Endothelial cell of umbilical vein (primary cell): ENCODE data around the gene ZNF669. TPM values are rescaled to one million over a fixed set of nuclear protein-coding genes. Genes with fewer than 3 reads are reported as not detected.

ENCODE experiments used
- BruUV-seq: library from RNA; stranded (reverse); fragments of 400-500 nt; replicated peaks from 2 replicates; lab custom pipeline; 2021; lab: Mats Ljungman, UMichigan
- CTCF ChIA-PET: fragments of 300-600, 350-600 bp; sonication (Branson Sonifier 250); formaldehyde crosslinking; loops from one replicate; lab custom pipeline; 2021; ENCODE audit warnings: antibody characterized with exemption, inconsistent platforms; lab: Charles Lee
- POLR2A ChIA-PET: fragments of 300-600, 350-600 bp; sonication (Branson Sonifier 250); formaldehyde crosslinking; loops from one replicate; lab custom pipeline; 2021; ENCODE audit warnings: antibody characterized with exemption, inconsistent platforms; lab: Charles Lee
- DNase-seq: peaks from one replicate; pipeline ENCODE4 v3.0.0-alpha.2; 2011; ENCODE audit warnings: low read depth, low spot score
- FAIRE-seq: peaks from 2 replicates; lab custom pipeline; 2011; peaks lifted over from hg19 to GRCh38; lab: Jason Lieb, UNC
- H2AFZ ChIP-seq: 2 replicates; pipeline ENCODE4 v1.6.0; 2012; ENCODE audit warnings: low read depth, low read length, control low read depth, inconsistent platforms
- H3K27ac ChIP-seq: 2 replicates; pipeline ENCODE4 v1.5.1; 2011; ENCODE audit warnings: low read depth, mild to moderate bottlenecking, control low read depth, low read length, moderate library complexity; ENCODE audit not compliant: insufficient read depth
- H3K27me3 ChIP-seq, 2 experiments: 2 replicates each; pipeline versions ENCODE4 v1.6.0 to v1.6.1; 2011; ENCODE audit warnings: low read length in 2 of 2, mixed read lengths in 1 of 2; ENCODE audit not compliant: control insufficient read depth in 2 of 2, insufficient read depth in 2 of 2
- H3K36me3 ChIP-seq, 2 experiments: 2 replicates in 1 of 2; 3 replicates in 1 of 2; pipeline ENCODE4 v1.5.1; 2011; ENCODE audit warnings: low read length in 2 of 2, mild to moderate bottlenecking in 1 of 2, moderate library complexity in 1 of 2; ENCODE audit not compliant: control insufficient read depth in 2 of 2, insufficient read depth in 2 of 2; ENCODE audit errors: extremely low read depth in 1 of 2
- H3K4me1 ChIP-seq: 3 replicates; pipeline ENCODE4 v1.5.1; 2011; ENCODE audit warnings: mild to moderate bottlenecking, low read length; ENCODE audit not compliant: control insufficient read depth, insufficient read depth; ENCODE audit errors: extremely low read depth
- H3K4me2 ChIP-seq: 2 replicates; pipeline ENCODE4 v1.6.1; 2011; ENCODE audit warnings: low read length, control low read depth, mixed read lengths; ENCODE audit not compliant: insufficient read depth
- H3K4me3 ChIP-seq, 3 experiments: fragments of 200-600 bp in 1 of 3; sonication (generic), shearing (Covaris generic) in 1 of 3; replicated peaks in 1 of 3; 2 replicates each; pipeline ENCODE4 v1.5.1; 2011 to 2016; ENCODE audit warnings: control low read depth in 3 of 3, low read length in 3 of 3, mild to moderate bottlenecking in 2 of 3, inconsistent platforms in 1 of 3, low read depth in 1 of 3, moderate library complexity in 1 of 3; ENCODE audit not compliant: insufficient read depth in 1 of 3
- H3K79me2 ChIP-seq: 2 replicates; pipeline ENCODE4 v1.6.0; 2012; ENCODE audit warnings: low read length, inconsistent platforms; ENCODE audit not compliant: control insufficient read depth, insufficient read depth
- H3K9ac ChIP-seq: replicated peaks from 2 replicates; pipeline ENCODE3; 2011; ENCODE audit warnings: low read length, control low read depth; ENCODE audit not compliant: insufficient read depth; ENCODE audit errors: extremely low read depth
- H3K9me1 ChIP-seq: replicated peaks from 3 replicates; pipeline ENCODE4 v1.6.0; 2011; ENCODE audit warnings: mild to moderate bottlenecking, low read length; ENCODE audit not compliant: control insufficient read depth, insufficient read depth; ENCODE audit errors: extremely low read depth
- H3K9me3 ChIP-seq: replicated peaks from 2 replicates; pipeline ENCODE4 v1.5.1; 2012; ENCODE audit warnings: low read length, inconsistent platforms; ENCODE audit not compliant: control insufficient read depth, insufficient read depth
- H4K20me1 ChIP-seq: replicated peaks from 2 replicates; pipeline ENCODE3; 2011; ENCODE audit warnings: mild to moderate bottlenecking, low read length; ENCODE audit not compliant: control insufficient read depth, insufficient read depth; ENCODE audit errors: extremely low read depth
- CTCF ChIP-seq, 2 donors: IDR thresholded peaks; 1 replicate in 1 of 2; 2 replicates in 1 of 2; pipeline ENCODE4 v1.5.1; 2011; ENCODE audit warnings: low read length in 2 of 2, mild to moderate bottlenecking in 2 of 2, moderate library complexity in 2 of 2, control low read depth in 1 of 2, inconsistent platforms in 1 of 2, low read depth in 1 of 2; ENCODE audit not compliant: insufficient read depth in 1 of 2; ENCODE audit errors: extremely low read depth in 1 of 2
- FOS ChIP-seq: IDR thresholded peaks from 2 replicates; pipeline ENCODE4 v1.6.1; 2011; ENCODE audit warnings: mild to moderate bottlenecking, low read length, moderate library complexity, borderline replicate concordance; ENCODE audit not compliant: insufficient read depth
- MYC ChIP-seq: IDR thresholded peaks from one replicate; pipeline ENCODE4 v1.6.1; 2011; ENCODE audit warnings: mild to moderate bottlenecking, low read depth, low read length
- POLR2A ChIP-seq: IDR thresholded peaks from 2 replicates; pipeline ENCODE4 v1.6.1; 2012; ENCODE audit warnings: low read depth, mild to moderate bottlenecking, control low read depth, low read length
- dilution Hi-C: fragments of 300-500 bp; cut with MboI; formaldehyde crosslinking; loops from one replicate; pipeline ENCODE4 v1.15.0; 2019; ENCODE audit warnings: low sequenced_read_pairs; ENCODE audit not compliant: extremely low pct_ligation_motif_present
- intact Hi-C: fragments of 100-400 bp; cut with micrococcal nuclease; formaldehyde crosslinking; loops from one replicate; pipeline ENCODE4 v1.10.0; 2022
- polyA plus RNA-seq, 4 experiments: library from polyadenylated mRNA; depleted of rRNA in 3 of 4; stranded (reverse) in 3 of 4; unstranded in 1 of 4; fragments of >200 nt; gene quantifications; 2 replicates each; pipeline versions ENCODE4 v1.2.1 to v1.2.3, GENCODE V29; 2011 to 2012; ENCODE audit warnings: missing spikeins in 1 of 4
- total RNA-seq: library from RNA; stranded (reverse); gene quantifications from 2 replicates; pipeline ENCODE4 v1.2.3, GENCODE V29; 2021
- TF ChIP-seq, protein P1 (sequence below): IDR thresholded peaks from 2 replicates; pipeline ENCODE4 v1.6.1; 2011; ENCODE audit not compliant: insufficient read depth, insufficient read length

Gene ZNF669
- total and polyA plus RNA-seq, 2 donors (not counting 3 experiments of a cell fraction or from before 2014, with no cell fraction given), result 2.4 to 7.8 TPM

DNA sequence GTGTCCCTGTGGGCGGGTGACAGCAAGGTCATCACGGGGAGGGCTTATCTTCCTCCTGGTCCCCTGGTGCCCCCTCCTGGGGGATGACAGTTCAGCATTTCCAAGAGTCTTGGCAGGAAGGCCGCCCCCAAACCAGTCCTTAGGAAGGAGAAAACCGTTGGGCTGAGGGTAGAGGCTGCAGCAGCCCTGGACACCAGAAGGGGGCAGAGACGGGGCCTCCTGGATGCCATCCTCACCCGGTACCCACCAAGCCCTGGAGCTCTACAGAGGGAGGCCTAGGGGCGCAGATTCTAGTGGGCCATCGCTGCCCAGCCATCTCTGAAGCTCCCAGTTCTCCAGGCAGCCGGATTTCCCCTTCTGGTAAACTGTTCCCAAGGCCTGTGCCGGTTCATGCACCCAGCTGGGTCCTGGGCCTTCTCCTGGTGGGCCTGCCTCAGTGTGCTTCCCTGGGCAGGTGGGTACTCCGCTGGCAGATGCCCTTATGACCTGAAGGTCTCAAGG lies 14.8 kb upstream of the ZNF669 start:
- ChIA-PET POLR2A (no interaction called here), CTCF (interaction anchor here (1.2 kb wide), 1 partner anchor 254 kb away, joined by 4 read pairs; no protein-coding TSS in a partner anchor)
- TF ChIP-seq FOS (no peak), CTCF (IDR thresholded peaks at IDR 0.05; ENCODE audit: extremely low read depth in 1 of 2, insufficient read depth in 1 of 2, low read depth in 1 of 2, low read length in 2 of 2) (peak in 1 of 2 donors; percentile 19)
- no peak for FAIRE-seq
- Histone ChIP-seq H3K9me3 (no peaks in the 10 kb centered on the region), H3K4me2 (no peak overlapping the region), H3K9ac (no peak overlapping the region), H3K27ac (no peak overlapping the region), H3K27me3 (no peaks in the 10 kb centered on the region), H3K4me3 (no peak overlapping the region), H4K20me1 (no peaks in the 10 kb centered on the region), H3K36me3 (no peaks in the 10 kb centered on the region), H3K4me1 (no peaks in the 10 kb centered on the region), H2AFZ (no peak overlapping the region), H3K9me1 (no peaks in the 10 kb centered on the region), H3K79me2 (no peaks in the 10 kb centered on the region)
- no peak for DNase-seq
- intact Hi-C loops, result no loop called here
- dilution Hi-C loops, result no loop called here
- BruUV-seq, result no TSS peak

GRCh38 chr1:247115545-247115944 lies 11.4 kb upstream of the ZNF669 start:
- no peak overlapping the region for H3K4me2 ChIP-seq

More at GRCh38 chr1:247115545-247115944, 11.4 kb upstream of the ZNF669 start:
- Histone ChIP-seq H4K20me1 (no peaks in the 10 kb centered on the region), H2AFZ (no peak overlapping the region), H3K9ac (no peak overlapping the region), H3K9me3 (no peaks in the 10 kb centered on the region), H3K27ac (no peak overlapping the region), H3K36me3 (no peaks in the 10 kb centered on the region), H3K4me3 (no peak overlapping the region), H3K4me1 (no peaks in the 10 kb centered on the region), H3K9me1 (no peaks in the 10 kb centered on the region), H3K27me3 (peaks cover 0 to 5% of the 10 kb centered on the region in 2 experiments), H3K79me2 (no peaks in the 10 kb centered on the region)
- CTCF ChIA-PET, result no interaction called here
- no peak for FAIRE-seq
- TF ChIP-seq FOS (no peak), MYC (no peak), CTCF (IDR thresholded peaks at IDR 0.05; ENCODE audit: extremely low read depth in 1 of 2, insufficient read depth in 1 of 2, low read depth in 1 of 2, low read length in 2 of 2) (no peak), POLR2A (no peak)
- TF ChIP-seq, protein P1, sequence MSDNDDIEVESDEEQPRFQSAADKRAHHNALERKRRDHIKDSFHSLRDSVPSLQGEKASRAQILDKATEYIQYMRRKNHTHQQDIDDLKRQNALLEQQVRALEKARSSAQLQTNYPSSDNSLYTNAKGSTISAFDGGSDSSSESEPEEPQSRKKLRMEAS, result no peak
- dilution Hi-C loops, result no loop called here
- intact Hi-C loops, result no loop called here
- BruUV-seq, result no TSS peak
- no peak for DNase-seq
- POLR2A ChIA-PET, result no interaction called here
